K562 (cell line): ENCODE data around the gene ATP1A2. TPM values are rescaled to one million over a fixed set of nuclear protein-coding genes. Genes with fewer than 3 reads are reported as not detected.

Experiments
- ATAC-seq: fragments of 200-7000 bp; cut with Tn5 transposase; 3 replicates; pipeline ENCODE4 v1.9.1; 2020; ENCODE audit warnings: moderate library complexity
- BruUV-seq: library from RNA; stranded (reverse); fragments of 400-500 nt; replicated peaks from 2 replicates; lab custom pipeline; 2021; lab: Mats Ljungman, UMichigan
- CTCF ChIA-PET: fragments of 300-600 bp; formaldehyde crosslinking; extraction: SDS; loops from one replicate; lab custom pipeline; 2021; ENCODE audit warnings: low intra/inter-chr PET ratio; lab: Yijun Ruan, JAX
- POLR2A ChIA-PET: fragments of 300-600, 350-650 bp; sonication (Branson Sonifier 250); formaldehyde crosslinking; extraction: SDS; loops from one replicate; lab custom pipeline; 2021; ENCODE audit warnings: antibody characterized with exemption, inconsistent platforms; lab: Yijun Ruan, JAX
- DNase-seq, 4 experiments: peaks; one replicate each; pipeline versions ENCODE4 v3.0.0 to v3.0.0-alpha.2; 2011 to 2018; ENCODE audit warnings: low spot score in 3 of 4, mixed read lengths in 3 of 4; ENCODE audit errors: extremely low read depth in 1 of 4
- FAIRE-seq: peaks from 2 replicates; lab custom pipeline; 2011; peaks lifted over from hg19 to GRCh38; lab: Jason Lieb, UNC
- H2AFZ ChIP-seq: 2 replicates; pipeline ENCODE4 v1.6.0; 2011; ENCODE audit warnings: low read depth, low read length, control low read depth, inconsistent platforms
- H3K27ac ChIP-seq: fragments of 200-600 bp; 3 replicates; pipeline ENCODE4 v1.8.0; 2011; ENCODE audit warnings: low read depth, mild to moderate bottlenecking, control low read depth, inconsistent platforms, low read length, moderate library complexity, mixed read lengths; ENCODE audit errors: extremely low read depth
- H3K27me3 ChIP-seq, 2 experiments: fragments of 300-600 bp in 1 of 2; 2 replicates in 1 of 2; 3 replicates in 1 of 2; pipeline versions ENCODE4 v1.6.0 to v1.8.0; 2011; ENCODE audit warnings: inconsistent platforms in 2 of 2, low read length in 2 of 2, mild to moderate bottlenecking in 1 of 2, mixed read lengths in 1 of 2, moderate library complexity in 1 of 2; ENCODE audit not compliant: control insufficient read depth in 2 of 2, insufficient read depth in 2 of 2
- H3K36me3 ChIP-seq: fragments of 300-600 bp; 3 replicates; pipeline ENCODE4 v1.8.0; 2011; ENCODE audit warnings: mild to moderate bottlenecking, low read length, inconsistent platforms; ENCODE audit not compliant: control insufficient read depth, insufficient read depth
- H3K4me1 ChIP-seq, 2 experiments: fragments of 200-600 bp in 1 of 2; replicated peaks in 1 of 2; 2 replicates in 1 of 2; 3 replicates in 1 of 2; pipeline versions ENCODE4 v1.5.1 to v1.8.0; 2011; ENCODE audit warnings: inconsistent platforms in 2 of 2, low read length in 2 of 2, mild to moderate bottlenecking in 1 of 2, mixed read lengths in 1 of 2, moderate library complexity in 1 of 2; ENCODE audit not compliant: control insufficient read depth in 2 of 2, insufficient read depth in 2 of 2
- H3K4me2 ChIP-seq: 2 replicates; pipeline ENCODE4 v1.6.1; 2011; ENCODE audit warnings: low read length, control low read depth, inconsistent platforms, mixed read lengths; ENCODE audit not compliant: insufficient read depth
- H3K4me3 ChIP-seq: fragments of 200-600 bp; sonication (generic), shearing (Covaris generic); 2 replicates; pipeline ENCODE4 v1.5.1; 2016; ENCODE audit warnings: control low read depth, inconsistent platforms
- H3K79me2 ChIP-seq: fragments of 200-600 bp; 3 replicates; pipeline ENCODE4 v1.8.0; 2011; ENCODE audit warnings: low read length, inconsistent platforms; ENCODE audit not compliant: control insufficient read depth, insufficient read depth
- H3K9ac ChIP-seq, 2 experiments: 2 replicates each; pipeline versions ENCODE4 v1.6.0 to v1.6.1; 2011; ENCODE audit warnings: low read depth in 2 of 2, low read length in 2 of 2, control low read depth in 1 of 2, inconsistent platforms in 1 of 2, mild to moderate bottlenecking in 1 of 2, mixed read lengths in 1 of 2; ENCODE audit not compliant: insufficient read depth in 1 of 2
- H3K9me1 ChIP-seq: one replicate; pipeline ENCODE4 v1.6.0; 2011; ENCODE audit warnings: inconsistent platforms, mild to moderate bottlenecking, low read length, moderate library complexity; ENCODE audit not compliant: control insufficient read depth, insufficient read depth
- H3K9me3 ChIP-seq: replicated peaks from 2 replicates; pipeline ENCODE4 v1.5.1; 2011; ENCODE audit warnings: low read depth, low read length, inconsistent platforms; ENCODE audit not compliant: control insufficient read depth, insufficient read depth
- H4K20me1 ChIP-seq: replicated peaks from 2 replicates; pipeline ENCODE4 v1.6.1; 2011; ENCODE audit warnings: low read length, inconsistent platforms, mixed read lengths; ENCODE audit not compliant: control insufficient read depth, insufficient read depth
- ELK1 ChIP-seq: sonication (generic); formaldehyde crosslinking; IDR thresholded peaks from 2 replicates; pipeline ENCODE4 v1.8.1; 2022; ENCODE audit warnings: missing genetic modification reagents
- ID3 ChIP-seq, 2 experiments: fragments of 250-450 bp in 1 of 2; fragments of 450-650 bp in 1 of 2; sonication (Bioruptor Pico) in 1 of 2; IDR thresholded peaks; 2 replicates each; pipeline versions ENCODE4 v1.6.1 to v1.8.0; 2016 to 2021; ENCODE audit warnings: mild to moderate bottlenecking in 2 of 2, moderate library complexity in 2 of 2, missing compliant biosample characterization in 1 of 2, missing genetic modification characterization in 1 of 2
- MED1 ChIP-seq: sonication (generic); formaldehyde crosslinking; IDR thresholded peaks from 2 replicates; pipeline ENCODE4 v1.8.1; 2023; ENCODE audit warnings: missing genetic modification reagents, borderline replicate concordance
- NR2C2 ChIP-seq, 2 experiments: fragments of 200-800 bp in 1 of 2; sonication (Bioruptor generic) in 1 of 2; sonication (generic) in 1 of 2; formaldehyde crosslinking in 1 of 2; IDR thresholded peaks; 2 replicates each; pipeline versions ENCODE4 v1.6.1 to v1.8.0; 2016 to 2022; ENCODE audit warnings: mild to moderate bottlenecking in 1 of 2, missing compliant biosample characterization in 1 of 2, missing genetic modification characterization in 1 of 2, missing genetic modification reagents in 1 of 2
- RHOXF2B ChIP-seq: fragments of 250-450 bp; sonication (Bioruptor Pico); conservative IDR thresholded peaks from 2 replicates; pipeline ENCODE4 v1.5.1; 2021
- ZC3H8 ChIP-seq: fragments of 450-650 bp; IDR thresholded peaks from 2 replicates; pipeline ENCODE4 v1.6.1; 2017
- ZZZ3 ChIP-seq: fragments of 450-650 bp; IDR thresholded peaks from 2 replicates; pipeline ENCODE4 v1.6.1; 2016; ENCODE audit warnings: antibody characterized with exemption, mild to moderate bottlenecking, moderate library complexity
- WGBS: fragments of 100-300 bp; shearing (Covaris generic); methylation state at CpG from one replicate; pipeline ENCODE4 v1.1.6; 2016; ENCODE audit warnings: low coverage, mixed read lengths; ENCODE audit not compliant: insufficient coverage; ENCODE audit errors: missing lambda C conversion rate; 5-methylcytosine and 5-hydroxymethylcytosine counted together
- in situ Hi-C: fragments of 300-500 bp; cut with MboI; formaldehyde crosslinking; loops from 4 replicates; pipeline ENCODE4 v1.15.0; 2018; ENCODE audit warnings: inconsistent platforms, mixed read lengths
- intact Hi-C: fragments of 100-400 bp; cut with micrococcal nuclease; formaldehyde crosslinking; loops from 2 replicates; pipeline ENCODE4 v1.14.2; 2022
- polyA plus RNA-seq, 8 experiments: library from polyadenylated mRNA; depleted of rRNA in 4 of 8; stranded (reverse) in 5 of 8; unstranded in 3 of 8; fragments of >200 nt; fragmentation: Nextera tagmentation in 2 of 8; fragmentation: Illumina TruSeq in 1 of 8; extraction: Ambion mirVana in 2 of 8; extraction: Trizol in 1 of 8; gene quantifications; 2 replicates each; pipeline versions ENCODE4 v1.2.1 to v1.2.3, GENCODE V29; 2011 to 2014; ENCODE audit warnings: inconsistent platforms in 1 of 8, missing spikeins in 1 of 8
- total RNA-seq, 7 experiments: library from RNA; depleted of rRNA in 6 of 7; stranded (reverse); fragments of >200 nt in 6 of 7; fragmentation: Illumina TruSeq in 2 of 7; extraction: Trizol in 2 of 7; gene quantifications; 2 replicates each; pipeline versions ENCODE4 v1.2.1 to v1.2.3, GENCODE V29; 2011 to 2021; ENCODE audit warnings: low replicate concordance in 1 of 7

Gene ATP1A2
- total and polyA plus RNA-seq, 9 of the 15 experiments (the other 6 are each of a cell fraction or from before 2014, with no cell fraction given): 0.04 to 0.11 (median 0.09) TPM; not detected in 6

GRCh38 chr1:160171980-160172379, 56.4 kb downstream of the ATP1A2 start (continued):
- TF ChIP-seq ID3 (CRISPR knock-in tag; IDR thresholded peaks at IDR 0.05) (no peak), ID3 (tag; IDR thresholded peaks at IDR 0.05) (no peak), ELK1 (CRISPR knock-in tag) (no peak), RHOXF2B (no peak)

DNA sequence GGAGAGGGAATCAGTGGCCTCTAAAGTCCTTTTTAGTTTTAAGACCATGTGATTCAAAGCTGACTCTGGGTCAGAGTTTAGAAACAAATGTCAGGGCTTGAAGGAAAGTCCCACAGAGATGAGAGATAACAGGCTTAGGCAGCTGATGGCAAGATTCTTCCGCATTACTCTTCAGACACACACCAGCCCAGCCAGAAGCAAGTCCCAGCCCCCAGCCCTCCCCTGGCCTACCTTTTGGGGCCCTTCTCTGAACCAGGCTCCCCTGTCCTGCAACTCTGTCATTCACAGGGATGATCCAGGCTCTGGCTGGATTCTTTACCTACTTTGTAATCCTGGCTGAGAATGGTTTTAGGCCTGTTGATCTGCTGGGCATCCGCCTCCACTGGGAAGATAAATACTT, 61.7 kb downstream of the ATP1A2 start:
- ATAC-seq: no peak; the same call in 2 of the 3 replicates
- H3K4me2 ChIP-seq: no peak overlapping the region
- DNase-seq: no peak
- no peaks in the 10 kb centered on the region for H3K79me2 ChIP-seq
- TF ChIP-seq NR2C2 (CRISPR knock-in tag; IDR thresholded peaks at IDR 0.05): no peak
- peak; percentile 73 for TF ChIP-seq NR2C2 (tag; IDR thresholded peaks at IDR 0.05)
- no peak for TF ChIP-seq ZC3H8
- no peak for TF ChIP-seq ZZZ3
- no peak for TF ChIP-seq MED1 (CRISPR knock-in tag)
- no peaks in the 10 kb centered on the region for H3K36me3 ChIP-seq
- peaks cover 47 to 65% of the 10 kb centered on the region in 2 experiments for H3K27me3 ChIP-seq
- H3K9me1 ChIP-seq: no peaks in the 10 kb centered on the region
- H2AFZ ChIP-seq: no peak overlapping the region
- H3K9ac ChIP-seq: no peak overlapping the region; a peak in 1 of 4 replicates
- BruUV-seq: no TSS peak
- H3K9me3 ChIP-seq: no peaks in the 10 kb centered on the region
- H3K27ac ChIP-seq: no peak overlapping the region
- H3K4me1 ChIP-seq: no peaks in the 10 kb centered on the region
- H4K20me1 ChIP-seq: no peaks in the 10 kb centered on the region
- in situ Hi-C loops (no loop called here), intact Hi-C loops (no loop called here)
- no peak overlapping the region for H3K4me3 ChIP-seq
- 27% methylated on average over 2 of the region's 2 CpGs for WGBS
- POLR2A ChIA-PET: no interaction called here
- CTCF ChIA-PET: no interaction called here
- no peak for FAIRE-seq
